SK-N-SH (cell line): ENCODE results near the gene ZFP64. TPM values are rescaled to one million over a fixed set of nuclear protein-coding genes. Genes with fewer than 3 reads are reported as not detected.

ENCODE experiments used
- CTCF ChIA-PET: fragments of 300-600, 350-600 bp; formaldehyde crosslinking; extraction: SDS; loops from one replicate; lab custom pipeline; 2021; lab: Yijun Ruan, JAX
- POLR2A ChIA-PET: fragments of 350-600 bp; sonication (Branson Sonifier 250); formaldehyde crosslinking; extraction: SDS; loops from one replicate; lab custom pipeline; 2020; ENCODE audit warnings: antibody characterized with exemption, inconsistent platforms; lab: Yijun Ruan, JAX
- DNase-seq: peaks from one replicate; pipeline ENCODE4 v3.0.0; 2012
- H2AFZ ChIP-seq: fragments of 200-600 bp; sonication (generic); 2 replicates; pipeline ENCODE4 v1.8.1; 2016; ENCODE audit warnings: antibody characterized with exemption, mild to moderate bottlenecking, low read depth
- H3F3A ChIP-seq: fragments of 200-600 bp; sonication (generic); replicated peaks from 2 replicates; pipeline ENCODE3; 2016; ENCODE audit warnings: antibody characterized with exemption, mild to moderate bottlenecking; ENCODE audit not compliant: insufficient read depth
- H3K27ac ChIP-seq, 2 experiments: fragments of 200-500 bp in 1 of 2; fragments of 200-600 bp in 1 of 2; sonication (Bioruptor generic) in 1 of 2; sonication (generic), shearing (Covaris generic) in 1 of 2; 2 replicates each; pipeline versions ENCODE4 v1.5.1 to v1.6.1; 2014 to 2016; ENCODE audit warnings: low read depth in 2 of 2, inconsistent platforms in 1 of 2, low read length in 1 of 2, mild to moderate bottlenecking in 1 of 2, mixed read lengths in 1 of 2
- H3K27me3 ChIP-seq: fragments of 200-600 bp; sonication (generic), shearing (Covaris generic); 2 replicates; pipeline ENCODE4 v1.6.1; 2016; ENCODE audit warnings: mixed run types; ENCODE audit not compliant: insufficient read depth
- H3K36me3 ChIP-seq, 2 experiments: fragments of 200-500 bp in 1 of 2; fragments of 200-600 bp in 1 of 2; sonication (Bioruptor generic) in 1 of 2; sonication (generic) in 1 of 2; replicated peaks in 1 of 2; 2 replicates each; pipeline versions ENCODE3 to v1.5.1; 2014 to 2016; ENCODE audit warnings: low read length in 1 of 2, mild to moderate bottlenecking in 1 of 2; ENCODE audit not compliant: insufficient read depth in 2 of 2, control insufficient read depth in 1 of 2
- H3K4me1 ChIP-seq, 2 experiments: fragments of 200-500 bp in 1 of 2; fragments of 200-600 bp in 1 of 2; sonication (Bioruptor generic) in 1 of 2; sonication (generic), shearing (Covaris generic) in 1 of 2; 2 replicates each; pipeline versions ENCODE4 v1.5.1 to v1.6.1; 2014 to 2016; ENCODE audit warnings: low read depth in 1 of 2, low read length in 1 of 2, mixed run types in 1 of 2; ENCODE audit not compliant: insufficient read depth in 2 of 2, control insufficient read depth in 1 of 2
- H3K4me2 ChIP-seq: fragments of 200-600 bp; sonication (generic), shearing (Covaris generic); 2 replicates; pipeline ENCODE4 v1.6.1; 2017; ENCODE audit warnings: mixed run types
- H3K4me3 ChIP-seq, 2 experiments: fragments of 200-500 bp in 1 of 2; fragments of 200-600 bp in 1 of 2; sonication (Bioruptor generic) in 1 of 2; sonication (generic), shearing (Covaris generic) in 1 of 2; 2 replicates each; pipeline versions ENCODE4 v1.5.1 to v1.8.1; 2014 to 2016; ENCODE audit warnings: low read depth in 2 of 2, inconsistent platforms in 1 of 2, low read length in 1 of 2, mild to moderate bottlenecking in 1 of 2, mixed read lengths in 1 of 2, moderate library complexity in 1 of 2
- H3K79me2 ChIP-seq: fragments of 200-600 bp; sonication (generic); 2 replicates; pipeline ENCODE4 v1.8.1; 2017; ENCODE audit warnings: mild to moderate bottlenecking; ENCODE audit not compliant: insufficient read depth
- H3K9ac ChIP-seq: fragments of 200-600 bp; sonication (generic); 2 replicates; pipeline ENCODE4 v1.6.1; 2017; ENCODE audit warnings: mixed run types
- H3K9me2 ChIP-seq: fragments of 200-600 bp; sonication (generic); 2 replicates; pipeline ENCODE4 v1.6.1; 2017; ENCODE audit warnings: mixed run types
- H3K9me3 ChIP-seq: fragments of 200-600 bp; sonication (generic); 2 replicates; pipeline ENCODE4 v1.6.1; 2017; ENCODE audit warnings: mixed run types, mild to moderate bottlenecking, moderate library complexity
- H4K20me1 ChIP-seq: fragments of 200-600 bp; sonication (generic); 2 replicates; pipeline ENCODE4 v1.6.1; 2017; ENCODE audit warnings: mild to moderate bottlenecking, mixed run types; ENCODE audit not compliant: insufficient read depth
- CTCF ChIP-seq: fragments of 200-600 bp; sonication (generic); IDR thresholded peaks from 2 replicates; pipeline ENCODE4 v1.6.1; 2017; ENCODE audit warnings: antibody characterized with exemption, mild to moderate bottlenecking, moderate library complexity
- ELF1 ChIP-seq: IDR thresholded peaks from 2 replicates; pipeline ENCODE4 v1.4.0; 2012
- EP300 ChIP-seq, 2 experiments: IDR thresholded peaks; 2 replicates each; pipeline versions ENCODE4 v1.4.0 to v1.6.1; 2012; ENCODE audit warnings: borderline replicate concordance in 1 of 2, low read depth in 1 of 2, low read length in 1 of 2
- FOXJ3 ChIP-seq: sonication (generic); formaldehyde crosslinking; IDR thresholded peaks from 2 replicates; pipeline ENCODE4 v1.5.1; 2020; ENCODE audit warnings: mild to moderate bottlenecking, missing genetic modification reagents
- FOXM1 ChIP-seq: IDR thresholded peaks from 2 replicates; pipeline ENCODE4 v1.4.0; 2012; ENCODE audit warnings: low read depth, mild to moderate bottlenecking
- GATA2 ChIP-seq: sonication (generic); formaldehyde crosslinking; IDR thresholded peaks from 2 replicates; pipeline ENCODE4 v1.5.0; 2020; ENCODE audit warnings: mild to moderate bottlenecking, missing genetic modification reagents
- MAX ChIP-seq: IDR thresholded peaks from 2 replicates; pipeline ENCODE4 v1.4.0; 2012; ENCODE audit warnings: low read depth
- MEF2A ChIP-seq: IDR thresholded peaks from 2 replicates; pipeline ENCODE4 v1.4.0; 2012; ENCODE audit warnings: low read depth, borderline replicate concordance
- MXI1 ChIP-seq: IDR thresholded peaks from 2 replicates; pipeline ENCODE4 v1.6.1; 2012; ENCODE audit warnings: mild to moderate bottlenecking, low read depth, low read length, improper control_type of control experiment
- PBX3 ChIP-seq: IDR thresholded peaks from 2 replicates; pipeline ENCODE4; 2012
- POLR2AphosphoS5 ChIP-seq: IDR thresholded peaks from 2 replicates; pipeline ENCODE4 v1.6.1; 2012; ENCODE audit warnings: low read depth, low read length
- RAD21 ChIP-seq: IDR thresholded peaks from 2 replicates; pipeline ENCODE4 v1.6.1; 2012; ENCODE audit warnings: mild to moderate bottlenecking, low read length
- RCOR1 ChIP-seq: fragments of 150-350 bp; IDR thresholded peaks from 2 replicates; pipeline ENCODE4 v1.6.1; 2017; ENCODE audit warnings: antibody characterized with exemption, low read length
- REST ChIP-seq: IDR thresholded peaks from 2 replicates; pipeline ENCODE4 v1.6.1; 2012; ENCODE audit warnings: mild to moderate bottlenecking, low read depth, low read length, moderate library complexity
- RFX5 ChIP-seq: IDR thresholded peaks from 2 replicates; pipeline ENCODE4 v1.6.1; 2012; ENCODE audit warnings: mild to moderate bottlenecking, improper control_type of control experiment, low read length
- RXRA ChIP-seq: IDR thresholded peaks from 2 replicates; pipeline ENCODE4 v1.4.0; 2012; ENCODE audit warnings: low read depth, mild to moderate bottlenecking, borderline replicate concordance
- USF1 ChIP-seq: IDR thresholded peaks from 2 replicates; pipeline ENCODE4 v1.4.0; 2012; ENCODE audit warnings: low read depth, borderline replicate concordance
- ZBTB33 ChIP-seq: IDR thresholded peaks from 2 replicates; pipeline ENCODE4 v1.4.0; 2012; ENCODE audit warnings: low read depth, borderline replicate concordance
- WGBS: methylation state at CpG from one replicate; pipeline ENCODE4 v1.1.6; 2017; ENCODE audit warnings: low lambda C conversion rate; 5-methylcytosine and 5-hydroxymethylcytosine counted together
- polyA plus RNA-seq, 3 experiments: library from polyadenylated mRNA; depleted of rRNA; stranded (reverse); fragments of >200 nt; gene quantifications; 2 replicates each; pipeline ENCODE4 v1.2.3, GENCODE V29; 2012

Gene ZFP64
- polyA plus RNA-seq, 1 of the 3 experiments (the other 2 are of a cell fraction), result 12.8 TPM

- Histone ChIP-seq H3K4me1 (no peaks in the 10 kb centered on the region), H3F3A (no peaks in the 10 kb centered on the region), H2AFZ (no peak overlapping the region), H3K36me3 (no peaks in the 10 kb centered on the region), H3K79me2 (no peaks in the 10 kb centered on the region), H3K9me2 (no peaks in the 10 kb centered on the region), H4K20me1 (no peaks in the 10 kb centered on the region), H3K4me3 (no peak overlapping the region), H3K9me3 (no peaks in the 10 kb centered on the region), H3K4me2 (no peak overlapping the region), H3K27me3 (no peaks in the 10 kb centered on the region), H3K27ac (no peak overlapping the region), H3K9ac (no peak overlapping the region)
- DNase-seq, result no peak
- ChIA-PET POLR2A (no interaction called here), CTCF (interaction anchor here (1.2 to 2.3 kb wide), 4 partner anchors 20 to 40 kb away, joined by 3 to 23 read pairs (median 18); no protein-coding TSS in a partner anchor)
- 83% methylated on average over 4 of the region's 4 CpGs for WGBS
- TF ChIP-seq PBX3 (no peak), USF1 (no peak), EP300 (IDR thresholded peaks at IDR 0.05; ENCODE audit: borderline replicate concordance in 1 of 2, low read depth in 1 of 2, low read length in 1 of 2) (no peak), MEF2A (no peak), RFX5 (no peak), FOXJ3 (CRISPR knock-in tag) (no peak), ZBTB33 (no peak), ELF1 (no peak), GATA2 (no peak), REST (no peak), RXRA (no peak), RCOR1 (no peak), CTCF (no peak), RAD21 (no peak), MXI1 (no peak), FOXM1 (no peak), POLR2AphosphoS5 (no peak), MAX (no peak)
These were observed 64.3 kb downstream of the ZFP64 start for GRCh38 chr20:52127309-52127708.
